CD8-positive, alpha-beta memory T cell (primary cell): ENCODE data around the gene UCP1. TPM values are rescaled to one million over a fixed set of nuclear protein-coding genes. Genes with fewer than 3 reads are reported as not detected.
A peak's percentile ranks its signal among the peaks of the same experiment; 100 is the strongest.

Source experiments
- CTCF ChIA-PET: fragments of 350-600 bp; sonication (Branson Sonifier 250); formaldehyde crosslinking; loops from one replicate; lab custom pipeline; 2021; ENCODE audit warnings: antibody characterized with exemption; lab: Charles Lee
- POLR2A ChIA-PET: fragments of 350-600 bp; sonication (Branson Sonifier 250); formaldehyde crosslinking; loops from one replicate; lab custom pipeline; 2021; ENCODE audit warnings: antibody characterized with exemption; lab: Charles Lee
- DNase-seq, 5 donors: peaks; one replicate each; pipeline versions ENCODE4 v3.0.0 to v3.0.0-alpha.2; 2020 to 2022; ENCODE audit warnings: mixed read lengths in 1 of 5
- H3K27ac ChIP-seq: one replicate; pipeline ENCODE4 v1.7.0; 2013; ENCODE audit warnings: low read depth, mild to moderate bottlenecking, low read length, moderate library complexity
- H3K27me3 ChIP-seq: 2 replicates; pipeline ENCODE4 v1.7.0; 2013; ENCODE audit warnings: low read length, mild to moderate bottlenecking; ENCODE audit not compliant: insufficient read depth, poor library complexity, severe bottlenecking
- H3K36me3 ChIP-seq: 2 replicates; pipeline ENCODE4 v1.7.0; 2013; ENCODE audit warnings: mild to moderate bottlenecking, low read length, moderate library complexity; ENCODE audit not compliant: insufficient read depth
- H3K4me1 ChIP-seq: 2 replicates; pipeline ENCODE4 v1.7.0; 2013; ENCODE audit warnings: mild to moderate bottlenecking, low read length, moderate library complexity; ENCODE audit not compliant: insufficient read depth
- H3K4me3 ChIP-seq: 2 replicates; pipeline ENCODE4 v1.7.0; 2013; ENCODE audit warnings: mild to moderate bottlenecking, low read length
- H3K9me3 ChIP-seq: 2 replicates; pipeline ENCODE4 v1.7.0; 2013; ENCODE audit warnings: mild to moderate bottlenecking, low read length
- H3K27ac Mint-ChIP-seq, 8 donors: one replicate each; pipeline ENCODE4 v1.8.0; 2020 to 2021; ENCODE audit warnings: mixed read lengths in 8 of 8, mild to moderate bottlenecking in 6 of 8, inconsistent platforms in 3 of 8, moderate library complexity in 3 of 8
- H3K27me3 Mint-ChIP-seq, 2 donors: one replicate each; pipeline ENCODE4 v1.8.0; 2020 to 2021; ENCODE audit warnings: mixed read lengths in 2 of 2, mild to moderate bottlenecking in 1 of 2, moderate library complexity in 1 of 2
- H3K36me3 Mint-ChIP-seq, 3 donors: one replicate each; pipeline ENCODE4 v1.8.0; 2020 to 2021; ENCODE audit warnings: mixed read lengths in 3 of 3, inconsistent platforms in 1 of 3, mild to moderate bottlenecking in 1 of 3
- H3K4me1 Mint-ChIP-seq, 3 donors: one replicate each; pipeline ENCODE4 v1.8.0; 2020 to 2021; ENCODE audit warnings: mixed read lengths in 3 of 3, inconsistent platforms in 1 of 3, mild to moderate bottlenecking in 1 of 3
- H3K4me3 Mint-ChIP-seq, 7 donors: one replicate each; pipeline ENCODE4 v1.8.0; 2020 to 2021; ENCODE audit warnings: mixed read lengths in 7 of 7, mild to moderate bottlenecking in 6 of 7, moderate library complexity in 4 of 7, inconsistent platforms in 2 of 7
- H3K9me3 Mint-ChIP-seq, 5 donors: one replicate each; pipeline ENCODE4 v1.8.0; 2020 to 2022; ENCODE audit warnings: mixed read lengths in 5 of 5, mild to moderate bottlenecking in 3 of 5, moderate library complexity in 2 of 5, inconsistent platforms in 1 of 5
- polyA plus RNA-seq: library from polyadenylated mRNA; unstranded; fragments of 300-500 nt; fragmentation: Illumina TruSeq; gene quantifications from one replicate; pipeline ENCODE4 v1.2.3, GENCODE V29; 2021
- total RNA-seq, 2 experiments: library from RNA; stranded (reverse); gene quantifications; one replicate each; pipeline ENCODE4 v1.2.3, GENCODE V29; 2021

UCP1 gene, protein sequence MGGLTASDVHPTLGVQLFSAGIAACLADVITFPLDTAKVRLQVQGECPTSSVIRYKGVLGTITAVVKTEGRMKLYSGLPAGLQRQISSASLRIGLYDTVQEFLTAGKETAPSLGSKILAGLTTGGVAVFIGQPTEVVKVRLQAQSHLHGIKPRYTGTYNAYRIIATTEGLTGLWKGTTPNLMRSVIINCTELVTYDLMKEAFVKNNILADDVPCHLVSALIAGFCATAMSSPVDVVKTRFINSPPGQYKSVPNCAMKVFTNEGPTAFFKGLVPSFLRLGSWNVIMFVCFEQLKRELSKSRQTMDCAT
- not detected for total RNA-seq
- not detected for polyA plus RNA-seq

DNA sequence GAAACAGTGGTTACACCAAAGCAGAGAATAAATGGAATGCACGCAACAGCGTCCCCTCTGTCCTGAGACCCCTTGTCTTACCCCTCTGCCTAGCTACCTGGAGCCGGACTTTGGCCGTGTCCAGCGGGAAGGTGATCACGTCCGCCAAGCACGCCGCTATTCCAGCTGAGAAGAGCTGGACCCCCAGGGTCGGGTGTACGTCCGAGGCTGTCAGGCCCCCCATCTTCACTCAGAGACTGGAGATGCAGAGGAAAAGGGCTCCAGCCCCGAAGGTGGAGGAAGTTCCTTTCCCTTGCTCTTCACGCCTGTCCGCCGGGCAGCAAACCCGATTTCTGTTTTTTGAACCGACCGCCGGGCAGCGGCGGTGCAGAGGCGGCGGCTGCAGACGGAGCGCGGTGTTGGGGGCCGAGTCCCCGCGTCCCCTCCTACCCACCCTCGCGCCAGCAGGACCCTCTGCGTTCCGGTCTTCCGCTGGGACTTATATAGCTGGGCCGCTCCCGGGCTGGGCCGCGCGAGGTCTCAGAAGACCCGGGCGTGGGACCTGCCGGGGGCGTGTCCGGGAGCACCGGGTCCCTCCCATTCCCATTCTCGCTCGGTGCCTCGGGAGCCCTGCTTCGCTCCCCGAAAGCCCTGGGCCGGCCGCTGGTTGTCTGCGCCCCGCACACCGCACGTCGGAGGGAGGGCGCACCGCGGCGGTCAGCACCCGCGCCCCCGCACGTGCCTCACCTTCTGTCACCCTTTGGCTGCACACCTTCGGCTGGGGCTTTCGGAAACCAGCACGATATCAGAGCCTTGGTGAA, at the start of gene UCP1:
UCP1 (minus strand) TSS at position 455 of the 800 bp plus-strand sequence; CDS start at position 223, 232 bp downstream.
- ChIA-PET CTCF (no interaction called here), POLR2A (interaction anchor here (0.6 kb wide), 1 partner anchor 30 kb away, joined by 3 read pairs; no protein-coding TSS in a partner anchor)
- DNase-seq: no peak
- Histone ChIP-seq H3K36me3 (no peaks in the 10 kb centered on the region), H3K9me3 (no peaks in the 10 kb centered on the region), H3K27me3 (peaks cover 22% of the 10 kb centered on the region), H3K27ac (no peak within 1 kb of the TSS), H3K4me1 (peaks cover 10% of the 10 kb centered on the region), H3K4me3 (no peak within 1 kb of the TSS)
- Mint-ChIP-seq H3K36me3 (peaks cover 0 to 2% (median 0%) of the 10 kb centered on the region in 3 donors), H3K27ac (no peak within 1 kb of the TSS), H3K9me3 (peaks cover 2 to 9% (median 4%) of the 10 kb centered on the region in 5 donors), H3K27me3 (peaks cover 32 to 61% of the 10 kb centered on the region in 2 donors), H3K4me3 (peak within 1 kb of the TSS in 6 of 7 donors; percentile 24 to 77 (median 75)), H3K4me1 (peaks cover 14 to 22% (median 17%) of the 10 kb centered on the region in 3 donors)

DNA sequence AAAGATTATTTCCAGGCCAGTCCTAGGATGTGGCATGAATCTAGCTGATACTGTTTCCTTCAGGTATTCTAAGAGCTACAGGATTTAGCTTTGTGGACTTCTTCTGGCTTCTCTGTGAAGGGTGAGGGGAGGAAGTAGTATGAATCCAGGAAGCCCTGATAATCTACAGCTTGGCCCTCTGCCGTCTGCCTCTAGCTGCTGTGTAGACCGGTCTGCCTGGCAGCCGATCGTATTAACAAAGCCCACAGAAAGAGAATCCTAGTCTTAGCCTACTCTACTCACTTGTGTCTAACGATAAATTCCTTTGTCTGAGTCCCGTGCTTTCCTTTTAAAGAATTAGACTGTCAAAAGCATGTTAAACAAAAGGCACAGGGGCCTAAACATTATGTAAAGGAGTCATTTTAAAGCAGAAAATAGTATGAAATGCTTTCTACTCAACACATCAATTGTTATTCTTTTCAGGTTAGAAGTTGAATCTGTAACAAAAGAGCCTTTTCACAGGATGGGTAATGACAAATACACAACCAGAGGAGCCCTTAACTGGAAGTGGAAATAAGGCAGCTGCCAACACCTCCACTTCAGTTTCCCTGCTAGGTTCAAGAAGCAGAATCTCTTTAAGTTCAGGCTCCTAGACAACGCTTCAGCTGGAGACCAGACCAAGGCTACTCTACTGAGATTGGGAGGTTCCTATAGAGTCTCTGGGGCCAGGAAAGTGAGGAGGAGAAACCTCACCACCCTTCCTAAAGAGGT, 48.9 kb upstream of the UCP1 start:
- H3K4me3 Mint-ChIP-seq: no peak overlapping the region
- Histone ChIP-seq H3K9me3 (no peaks in the 10 kb centered on the region), H3K4me1 (no peaks in the 10 kb centered on the region), H3K36me3 (no peaks in the 10 kb centered on the region), H3K27me3 (peaks cover 3% of the 10 kb centered on the region), H3K4me3 (no peak overlapping the region), H3K27ac (no peak overlapping the region)
- ChIA-PET CTCF (no interaction called here), POLR2A (no interaction called here)
- no peaks in the 10 kb centered on the region for H3K4me1 Mint-ChIP-seq
- H3K36me3 Mint-ChIP-seq: no peaks in the 10 kb centered on the region
- H3K27ac Mint-ChIP-seq: no peak overlapping the region
- H3K27me3 Mint-ChIP-seq: peaks cover 1 to 7% of the 10 kb centered on the region in 2 donors
- H3K9me3 Mint-ChIP-seq: no peaks in the 10 kb centered on the region
- DNase-seq: no peak

DNA sequence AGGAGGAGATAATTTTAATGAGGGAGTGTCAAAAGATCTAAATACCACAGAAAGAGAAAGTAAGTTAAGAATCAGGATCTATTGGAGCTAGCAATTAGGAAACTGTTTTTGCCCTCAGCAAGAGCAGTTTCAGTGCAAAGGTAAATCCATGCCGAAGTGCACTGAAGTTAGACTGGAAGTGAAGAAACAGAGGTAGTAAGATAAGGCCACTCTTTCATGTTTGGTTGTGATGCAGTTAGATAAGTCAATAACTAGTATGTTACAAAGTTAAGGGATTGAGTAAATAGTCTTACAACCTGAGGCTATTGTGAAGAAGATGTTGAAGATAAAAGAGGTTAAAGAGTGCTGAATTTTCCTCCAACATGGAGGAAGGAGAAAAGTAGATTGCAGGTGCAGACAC, 46.7 kb upstream of the UCP1 start:
- Histone ChIP-seq H3K4me3 (no peak overlapping the region), H3K4me1 (no peaks in the 10 kb centered on the region), H3K9me3 (no peaks in the 10 kb centered on the region), H3K27me3 (peaks cover 3% of the 10 kb centered on the region), H3K27ac (no peak overlapping the region), H3K36me3 (no peaks in the 10 kb centered on the region)
- no peaks in the 10 kb centered on the region for H3K9me3 Mint-ChIP-seq
- no peak for DNase-seq
- peaks cover under 1 to 7% of the 10 kb centered on the region in 2 donors for H3K27me3 Mint-ChIP-seq
- CTCF ChIA-PET: no interaction called here
- H3K36me3 Mint-ChIP-seq: no peaks in the 10 kb centered on the region
- H3K4me1 Mint-ChIP-seq: no peaks in the 10 kb centered on the region
- H3K4me3 Mint-ChIP-seq: no peak overlapping the region
- POLR2A ChIA-PET: no interaction called here
- no peak overlapping the region for H3K27ac Mint-ChIP-seq

DNA sequence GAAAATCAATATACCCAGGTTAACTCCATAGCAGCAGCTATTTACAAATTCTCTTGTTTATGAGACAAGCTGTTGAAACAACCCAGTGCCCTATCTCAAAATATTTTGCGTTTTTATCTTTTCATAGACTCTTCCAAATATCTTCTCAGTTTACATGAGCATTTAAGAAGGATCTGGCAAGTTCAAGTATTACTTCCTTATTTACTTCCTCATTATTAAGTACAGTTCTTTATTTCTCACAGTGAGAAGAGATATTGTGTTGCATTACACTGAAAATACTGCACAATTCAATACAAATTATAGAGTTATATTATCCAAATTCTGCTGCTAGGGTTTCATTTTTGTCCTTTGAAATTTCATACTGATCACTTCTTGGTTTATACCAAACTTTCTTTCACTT, 43.6 kb upstream of the UCP1 start:
- H3K27me3 Mint-ChIP-seq: peaks cover 4 to 11% of the 10 kb centered on the region in 2 donors
- H3K27ac ChIP-seq: no peak overlapping the region

DNA sequence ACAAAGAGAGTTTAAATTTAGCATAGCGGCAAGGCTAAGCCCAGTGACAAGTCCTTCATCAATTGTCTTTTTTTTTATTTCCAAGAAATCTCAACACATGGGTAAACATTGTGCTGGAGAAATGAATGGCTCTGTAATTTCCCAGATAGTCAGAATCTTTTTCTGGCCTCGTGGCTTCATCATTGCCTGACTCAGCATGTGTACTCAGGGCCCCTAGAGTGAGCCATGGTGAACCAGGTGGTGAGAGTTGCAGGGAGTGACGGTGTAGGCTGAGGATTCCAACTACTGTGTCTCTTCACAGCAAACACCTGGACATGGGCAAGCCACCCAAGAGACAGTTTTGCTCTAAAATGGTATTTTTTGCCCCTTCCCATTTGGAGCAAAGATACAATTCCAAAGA, 43.1 kb upstream of the UCP1 start:
- no peaks in the 10 kb centered on the region for H3K9me3 Mint-ChIP-seq
- H3K4me1 Mint-ChIP-seq: no peaks in the 10 kb centered on the region
- H3K9me3 ChIP-seq: no peaks in the 10 kb centered on the region
- H3K36me3 Mint-ChIP-seq: no peaks in the 10 kb centered on the region
- H3K4me1 ChIP-seq: no peaks in the 10 kb centered on the region
- H3K27ac Mint-ChIP-seq: peak overlapping the region in 1 of 8 donors; percentile 5
- H3K4me3 ChIP-seq: no peak overlapping the region
- no peak for DNase-seq
- no peaks in the 10 kb centered on the region for H3K36me3 ChIP-seq
- no peak overlapping the region for H3K27ac ChIP-seq
- ChIA-PET POLR2A (no interaction called here), CTCF (no interaction called here)
- no peak overlapping the region for H3K4me3 Mint-ChIP-seq
- H3K27me3 Mint-ChIP-seq: peaks cover 5 to 16% of the 10 kb centered on the region in 2 donors
- H3K27me3 ChIP-seq: no peaks in the 10 kb centered on the region

More for the DNA sequence above, 43.6 kb upstream of the UCP1 start:
- no peaks in the 10 kb centered on the region for H3K9me3 Mint-ChIP-seq
- CTCF ChIA-PET: no interaction called here
- no peak overlapping the region for H3K4me3 ChIP-seq
- H3K9me3 ChIP-seq: no peaks in the 10 kb centered on the region
- no peaks in the 10 kb centered on the region for H3K36me3 ChIP-seq
- no peaks in the 10 kb centered on the region for H3K4me1 Mint-ChIP-seq
- no peak overlapping the region for H3K4me3 Mint-ChIP-seq
- no peaks in the 10 kb centered on the region for H3K4me1 ChIP-seq
- DNase-seq: no peak
- no peaks in the 10 kb centered on the region for H3K27me3 ChIP-seq
- no peaks in the 10 kb centered on the region for H3K36me3 Mint-ChIP-seq
- POLR2A ChIA-PET: no interaction called here
- H3K27ac Mint-ChIP-seq: no peak overlapping the region

DNA sequence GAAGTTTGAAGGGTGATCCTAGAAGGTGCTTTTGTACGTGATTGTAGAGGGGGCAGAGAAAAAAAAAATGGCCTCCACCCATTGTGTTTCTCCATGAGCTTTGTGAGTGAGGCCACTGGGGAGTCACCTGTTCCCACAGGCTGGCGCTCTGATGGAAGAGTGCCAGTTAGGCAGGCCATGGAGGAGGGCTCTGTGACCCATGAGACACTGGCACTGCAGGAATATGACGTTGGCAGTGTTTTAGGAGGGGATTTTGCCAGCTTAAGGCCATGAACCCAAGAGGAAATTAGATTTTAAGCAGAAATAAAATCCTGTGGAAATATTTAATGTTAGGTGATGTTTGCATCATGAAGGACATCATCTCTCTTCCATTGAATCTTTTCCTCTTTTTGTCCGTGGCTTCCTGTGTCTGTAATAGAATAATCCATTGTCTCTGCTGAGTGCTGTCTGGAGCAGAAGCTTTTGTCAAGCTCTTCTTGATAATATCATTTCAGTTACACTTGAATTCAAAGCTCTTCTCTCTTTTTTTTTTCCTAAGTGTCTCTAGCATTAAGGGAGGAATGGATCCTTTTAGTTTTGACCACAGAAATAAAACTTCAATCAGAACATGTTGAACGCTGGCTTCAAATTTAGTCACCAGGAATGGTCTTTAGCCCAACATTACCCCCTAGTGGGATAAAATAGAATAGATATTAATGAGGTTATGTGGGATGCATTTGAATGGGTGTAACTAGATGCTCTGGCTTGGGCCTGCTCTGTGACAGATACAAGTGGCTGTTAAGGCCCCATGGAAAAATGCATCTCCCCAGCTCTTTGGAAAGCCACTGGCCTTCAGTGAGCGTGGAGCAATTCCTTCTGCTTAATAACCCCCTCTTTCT, 41.0 kb upstream of the UCP1 start:
- H3K4me3 ChIP-seq: no peak overlapping the region
- Mint-ChIP-seq H3K9me3 (no peaks in the 10 kb centered on the region), H3K27ac (peak overlapping the region in 1 of 8 donors; percentile 69), H3K27me3 (peaks cover 11 to 29% of the 10 kb centered on the region in 2 donors), H3K4me1 (no peaks in the 10 kb centered on the region), H3K4me3 (no peak overlapping the region), H3K36me3 (no peaks in the 10 kb centered on the region)
- no peak overlapping the region for H3K27ac ChIP-seq
- H3K27me3 ChIP-seq: no peaks in the 10 kb centered on the region
- no peaks in the 10 kb centered on the region for H3K36me3 ChIP-seq
- H3K4me1 ChIP-seq: no peaks in the 10 kb centered on the region
- ChIA-PET CTCF (interaction anchor here (0.7 to 3.1 kb wide), 3 partner anchors 12 to 250 kb away, joined by 3 to 17 read pairs (median 3); no protein-coding TSS in a partner anchor), POLR2A (no interaction called here)
- no peaks in the 10 kb centered on the region for H3K9me3 ChIP-seq
- DNase-seq: peak in 1 of 5 donors; percentile 3

DNA sequence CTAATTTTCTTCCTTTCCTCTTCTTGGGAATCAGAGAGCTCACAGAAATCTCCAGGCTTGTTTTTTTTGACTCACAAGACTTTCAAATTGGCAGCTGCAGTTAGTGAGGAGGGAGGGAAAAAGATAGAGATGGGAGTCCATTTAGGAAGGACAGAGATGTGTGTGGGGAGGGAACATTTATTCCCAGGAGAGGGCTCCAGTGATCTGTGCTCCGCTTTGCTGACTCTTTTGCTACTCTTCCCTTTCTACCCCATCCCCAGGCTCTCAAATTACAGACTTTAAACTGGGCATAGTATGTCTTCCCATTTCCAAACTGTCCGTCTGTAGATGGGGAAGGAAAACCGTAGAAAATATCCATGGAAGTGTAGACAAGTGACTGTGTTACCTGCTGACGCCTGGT, 39.1 kb upstream of the UCP1 start:
- Mint-ChIP-seq H3K36me3 (no peaks in the 10 kb centered on the region), H3K27ac (no peak overlapping the region), H3K4me1 (no peaks in the 10 kb centered on the region), H3K9me3 (no peaks in the 10 kb centered on the region), H3K4me3 (no peak overlapping the region), H3K27me3 (peaks cover 11 to 33% of the 10 kb centered on the region in 2 donors)
- H3K36me3 ChIP-seq: no peaks in the 10 kb centered on the region
- no peak overlapping the region for H3K27ac ChIP-seq
- no peak overlapping the region for H3K4me3 ChIP-seq
- ChIA-PET CTCF (interaction anchor here (3.1 kb wide), 1 partner anchor 248 kb away, joined by 17 read pairs; no protein-coding TSS in a partner anchor), POLR2A (no interaction called here)
- no peaks in the 10 kb centered on the region for H3K27me3 ChIP-seq
- H3K9me3 ChIP-seq: no peaks in the 10 kb centered on the region
- DNase-seq: no peak
- H3K4me1 ChIP-seq: no peaks in the 10 kb centered on the region
